ENCODE results near the gene ZNF646. TPM values are rescaled to one million over a fixed set of nuclear protein-coding genes. Genes with fewer than 3 reads are reported as not detected.

The ZNF646 gene
- total and polyA plus RNA-seq, 12 donors: 3.1 to 17.8 (median 13.6) TPM

DNA sequence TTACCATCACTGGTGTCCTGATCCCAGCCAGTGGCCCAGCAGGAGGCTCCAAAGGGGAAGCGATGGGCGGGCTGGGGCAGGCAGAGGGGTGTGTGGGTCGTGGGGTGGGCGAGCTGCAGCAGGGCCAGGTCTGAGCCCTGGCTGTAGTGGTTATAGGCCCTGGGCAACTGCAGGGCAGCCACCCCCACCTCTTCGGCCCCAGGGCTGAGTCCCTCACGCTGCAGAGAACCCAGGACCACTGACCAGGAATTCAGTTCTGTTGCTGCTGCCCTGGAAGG is 12.3 kb downstream of the ZNF646 start:
- Histone ChIP-seq H3K36me3 (replicated peaks in 1 of 2) (peaks cover 0 to 14% of the 10 kb centered on the region in 2 donors), H3K27me3 (no peaks in the 10 kb centered on the region), H3K4me1 (replicated peaks in 1 of 2) (no peaks in the 10 kb centered on the region), H3K9me3 (replicated peaks in 1 of 3) (no peaks in the 10 kb centered on the region), H3K27ac (no peak overlapping the region), H3K4me3 (no peak overlapping the region)
- TF ChIP-seq CTCF (IDR thresholded peaks at IDR 0.05) (no peak), POLR2A (IDR thresholded peaks at IDR 0.05) (no peak)
- intact Hi-C loops (cut with DNase I): loop anchor here in 1 of 2 donors (10.0 kb wide), 1 partner anchor 58 kb away; no protein-coding TSS in a partner anchor
- no peak for DNase-seq
- WGBS, 4 donors: 67 to 87% (median 83%) methylated on average over 2 to 6 of the region's 6 CpGs; no CpG with 5 or more reads in 1 of the 4 donors

DNA sequence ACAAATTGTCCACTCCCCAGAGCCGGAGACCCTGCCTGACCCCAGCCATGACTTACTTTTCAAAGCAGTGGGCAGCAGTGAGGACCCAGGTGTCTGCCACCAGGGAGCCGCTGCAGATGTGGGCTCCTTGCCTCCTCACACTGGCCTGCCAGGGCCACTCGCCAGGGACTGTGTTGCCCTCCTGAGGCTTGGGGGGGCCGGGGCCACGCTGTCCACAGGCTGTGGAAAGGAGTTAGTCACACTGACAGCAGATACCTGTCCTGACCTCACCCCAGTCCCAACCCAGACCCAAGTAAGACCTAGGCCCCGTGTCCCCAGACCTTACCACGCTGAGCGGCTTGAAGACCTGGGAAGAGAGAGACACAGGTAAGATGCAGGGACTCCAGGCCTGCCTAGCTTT is 13.3 kb downstream of the ZNF646 start:
- WGBS, 4 donors: 88 to 100% (median 92%) methylated on average over 2 to 8 of the region's 8 CpGs

GRCh38 chr16:31087971-31088370 is 13.7 kb downstream of the ZNF646 start:
- Histone ChIP-seq H3K9me3 (replicated peaks in 1 of 3) (no peaks in the 10 kb centered on the region), H3K4me3 (no peak overlapping the region), H3K4me1 (replicated peaks in 1 of 2) (peaks cover 0 to 1% of the 10 kb centered on the region in 2 donors), H3K27ac (no peak overlapping the region), H3K27me3 (no peaks in the 10 kb centered on the region), H3K36me3 (replicated peaks in 1 of 2) (peaks cover 0 to 14% of the 10 kb centered on the region in 2 donors)
- no peak for DNase-seq
- intact Hi-C loops (cut with DNase I): loop anchor here in 1 of 2 donors (10.0 kb wide), 1 partner anchor 57 kb away; no protein-coding TSS in a partner anchor
- 72 to 92% (median 86%) methylated on average over 4 to 5 of the region's 5 CpGs for WGBS, 4 donors
- TF ChIP-seq POLR2A (IDR thresholded peaks at IDR 0.05): no peak
- TF ChIP-seq CTCF (IDR thresholded peaks at IDR 0.05): no peak

More for the DNA sequence above, 13.3 kb downstream of the ZNF646 start:
- Histone ChIP-seq H3K27ac (no peak overlapping the region), H3K27me3 (no peaks in the 10 kb centered on the region), H3K36me3 (replicated peaks in 1 of 2) (peaks cover 0 to 14% of the 10 kb centered on the region in 2 donors), H3K4me3 (no peak overlapping the region), H3K9me3 (replicated peaks in 1 of 3) (no peaks in the 10 kb centered on the region), H3K4me1 (replicated peaks in 1 of 2) (no peaks in the 10 kb centered on the region)
- intact Hi-C loops (cut with DNase I): loop anchor here in 1 of 2 donors (10.0 kb wide), 1 partner anchor 57 kb away; no protein-coding TSS in a partner anchor
- no peak for DNase-seq
- no peak for TF ChIP-seq POLR2A (IDR thresholded peaks at IDR 0.05)
- no peak for TF ChIP-seq CTCF (IDR thresholded peaks at IDR 0.05)

DNA sequence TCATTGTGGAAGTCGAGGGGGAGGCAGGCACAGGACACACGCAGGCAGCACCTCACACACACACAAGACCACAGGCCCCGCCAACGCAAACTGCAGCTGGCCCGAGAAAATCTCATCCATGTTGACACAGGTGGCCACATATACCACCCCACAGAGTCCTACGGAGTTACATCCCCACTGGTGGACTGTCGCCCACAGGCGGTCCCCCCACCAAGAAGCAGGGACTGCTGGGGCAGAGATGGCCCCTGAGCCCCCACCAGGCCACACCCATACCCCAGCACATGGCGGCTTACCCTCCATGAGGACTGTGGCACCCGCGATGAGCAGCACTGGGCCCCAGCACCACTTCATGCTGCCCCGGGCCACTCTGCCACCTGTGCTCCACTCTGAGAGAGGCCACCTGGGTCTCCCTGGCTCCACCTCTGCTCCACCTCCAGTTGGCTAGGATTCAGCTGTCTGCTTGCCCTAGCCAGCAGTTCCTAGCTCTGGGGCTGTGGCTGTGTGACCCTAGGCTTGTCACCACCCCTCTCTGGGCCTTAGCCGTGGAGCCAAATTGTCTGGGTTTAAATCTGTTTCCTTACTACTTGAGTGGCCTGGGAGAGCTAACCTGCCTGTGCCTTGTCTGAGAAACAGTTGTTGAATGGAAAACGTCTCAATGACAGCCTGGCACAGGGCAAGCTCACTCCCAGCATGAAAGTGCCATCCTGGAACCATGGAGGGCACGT is 14.4 kb downstream of the ZNF646 start, which contains the start of gene PRSS53:
PRSS53 (minus strand) TSS at position 485 of the 725 bp plus-strand sequence; CDS start at position 351, 134 bp downstream.
- Histone ChIP-seq H3K27me3 (no peaks in the 10 kb centered on the region), H3K9me3 (replicated peaks in 1 of 3) (no peaks in the 10 kb centered on the region), H3K4me3 (no peak within 1 kb of the TSS), H3K27ac (no peak within 1 kb of the TSS), H3K4me1 (replicated peaks in 1 of 2) (peaks cover under 1 to 8% of the 10 kb centered on the region in 2 donors), H3K36me3 (replicated peaks in 1 of 2) (peaks cover 0 to 14% of the 10 kb centered on the region in 2 donors)
- TF ChIP-seq POLR2A (IDR thresholded peaks at IDR 0.05): no peak
- no peak for TF ChIP-seq CTCF (IDR thresholded peaks at IDR 0.05)
- 75 to 90% (median 84%) methylated on average over 8 to 15 of the region's 15 CpGs for WGBS, 4 donors
- intact Hi-C loops (cut with DNase I): loop anchor here in 1 of 2 donors (10.0 kb wide), 1 partner anchor 56 kb away; no protein-coding TSS in a partner anchor
- DNase-seq: no peak
